Sciatic nerve (tissue), 2 donors: ENCODE results near the gene IQGAP1. TPM values are rescaled to one million over a fixed set of nuclear protein-coding genes. Genes with fewer than 3 reads are reported as not detected.

Experiments
- ATAC-seq: fragments of 200-7000 bp; cut with Tn5 transposase; one replicate; pipeline ENCODE4 v1.9.1; 2020; ENCODE audit warnings: mild to moderate bottlenecking, moderate library complexity
- DNase-seq: peaks from one replicate; pipeline ENCODE4 v3.0.0-alpha.2; 2020; ENCODE audit warnings: low spot score
- intact Hi-C: fragments of 100-400 bp; cut with DNase I; formaldehyde crosslinking; loops from one replicate; pipeline ENCODE4 v1.14.2; 2022
- total RNA-seq: library from RNA; stranded (reverse); fragmentation: NEBNext Ultra II Directional; extraction: Animal tissue kit (Norgen Biotek cat#: 25700); gene quantifications from one replicate; pipeline ENCODE4 v1.2.1, GENCODE V29; 2021
- donor health status: DM: no; HTN: no; CAD: no.
- donor health status: DM: no; HTN: no; CAD: no.

IQGAP1 gene
- total RNA-seq, 1 donor from 2014 or later = 202 TPM

DNA sequence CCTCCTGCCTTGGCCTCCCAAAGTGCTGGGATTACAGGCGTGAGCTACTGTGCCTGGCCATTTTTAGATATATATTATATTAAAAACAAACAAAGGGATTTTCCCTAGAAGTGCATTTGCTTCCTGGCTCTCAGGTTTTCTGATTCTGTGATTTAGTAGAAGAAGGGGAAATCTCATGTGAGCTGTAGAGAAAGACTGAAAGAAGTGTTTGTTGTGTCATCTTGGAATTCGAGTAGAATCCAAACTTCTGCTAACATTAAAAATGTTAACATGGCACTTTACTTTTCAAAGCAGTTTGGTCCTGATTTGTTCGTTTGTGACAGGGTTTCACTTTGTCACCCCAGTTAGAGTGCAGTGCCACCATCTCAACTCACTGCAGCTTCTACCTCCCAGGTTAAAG, 34.9 kb downstream of the IQGAP1 start:
- no peak for ATAC-seq
- DNase-seq = no peak
- intact Hi-C loops = no loop called here

DNA sequence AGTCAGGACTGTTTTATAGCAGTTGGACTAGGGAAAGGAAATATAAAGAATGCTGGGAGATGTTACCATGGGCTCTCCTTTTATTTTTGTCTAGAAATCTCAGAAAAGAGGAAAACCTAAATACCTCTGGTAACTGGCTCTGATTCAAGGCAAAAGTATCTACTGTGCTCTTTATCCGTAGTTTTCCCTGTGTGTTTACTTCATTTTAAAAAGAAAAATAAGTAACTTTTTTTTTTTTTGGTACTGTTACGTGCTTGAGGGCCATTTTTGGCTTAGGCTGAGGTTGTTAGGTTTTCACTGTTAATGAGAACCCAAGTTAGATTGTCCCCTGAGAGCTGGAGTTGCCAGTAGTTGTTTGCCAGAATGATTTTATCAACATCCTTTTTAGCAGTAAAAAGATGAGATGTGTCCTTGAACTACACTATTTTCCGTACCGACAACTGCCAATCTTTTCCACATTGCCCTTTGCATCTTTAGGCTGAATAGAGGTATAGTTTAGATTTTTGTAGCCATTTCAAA, 35.8 kb downstream of the IQGAP1 start:
- intact Hi-C loops = no loop called here
- ATAC-seq = peak; percentile 40
- no peak for DNase-seq

DNA sequence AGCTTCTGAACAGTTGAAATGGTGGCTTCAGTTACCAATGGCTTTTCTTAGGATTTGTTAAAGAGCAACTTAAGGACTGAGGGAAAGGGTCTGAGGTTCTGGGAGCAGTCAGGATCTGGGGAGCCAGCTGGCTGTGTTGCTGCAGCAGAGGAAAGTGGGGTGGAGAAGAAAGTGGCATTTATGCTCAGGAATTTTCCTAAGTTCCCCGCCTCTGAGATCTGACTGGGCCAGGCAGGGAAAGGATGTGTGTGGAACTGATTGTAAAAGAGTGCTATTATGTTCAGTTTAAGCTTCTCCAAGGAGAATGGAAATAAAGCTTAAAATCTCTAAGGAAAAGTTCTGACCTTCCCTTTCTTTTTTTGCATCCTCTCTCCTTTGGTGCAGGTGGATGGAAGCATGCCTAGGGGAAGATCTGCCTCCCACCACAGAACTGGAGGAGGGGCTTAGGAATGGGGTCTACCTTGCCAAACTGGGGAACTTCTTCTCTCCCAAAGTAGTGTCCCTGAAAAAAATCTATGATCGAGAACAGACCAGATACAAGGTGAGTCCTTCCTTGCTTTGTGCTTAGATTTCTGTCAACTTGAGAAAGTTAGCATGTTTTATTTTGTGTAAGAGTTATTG, 37.8 kb downstream of the IQGAP1 start:
- intact Hi-C loops = no loop called here
- DNase-seq (no peak), ATAC-seq (peak; percentile 60)

DNA sequence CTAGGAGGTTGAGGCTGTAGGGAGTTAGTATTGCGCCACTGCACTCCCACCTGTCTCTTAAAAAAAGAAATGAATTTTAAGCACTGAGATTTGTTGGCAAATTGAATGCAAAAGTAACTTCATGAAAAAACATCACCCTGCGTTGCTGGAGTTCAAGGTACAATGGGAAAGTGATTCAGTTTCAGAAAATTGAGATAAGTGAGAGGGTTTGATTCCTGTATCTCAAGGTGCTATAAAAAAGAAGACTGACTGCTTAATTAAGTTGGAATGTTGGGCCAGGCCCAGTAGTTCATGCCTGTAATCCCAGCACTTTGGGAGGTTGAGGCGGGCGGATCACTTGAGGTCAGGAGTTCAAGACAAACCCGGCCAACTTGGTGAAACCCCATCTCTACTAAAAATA, 39.1 kb downstream of the IQGAP1 start:
- intact Hi-C loops = no loop called here
- DNase-seq (no peak), ATAC-seq (no peak)

DNA sequence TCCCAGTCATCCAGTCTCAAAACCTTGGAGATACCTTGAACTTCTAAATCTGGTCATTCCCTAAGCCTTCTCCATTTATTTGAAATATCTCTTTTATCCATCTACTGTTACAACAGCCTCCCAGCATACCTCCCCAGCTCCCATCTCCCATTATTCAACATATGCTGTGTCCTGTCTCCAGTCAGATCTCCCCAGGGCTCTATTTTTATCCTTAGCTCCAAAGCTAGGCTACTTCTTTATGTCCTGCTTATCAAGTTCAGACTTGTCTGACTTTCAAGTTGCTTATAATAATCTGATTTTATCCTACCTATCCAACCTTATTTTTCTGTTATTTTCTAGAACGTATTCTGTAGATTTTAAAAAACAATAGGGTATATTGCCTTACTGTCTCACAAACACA, 44.2 kb downstream of the IQGAP1 start:
- intact Hi-C loops = no loop called here
- no peak for DNase-seq
- no peak for ATAC-seq

DNA sequence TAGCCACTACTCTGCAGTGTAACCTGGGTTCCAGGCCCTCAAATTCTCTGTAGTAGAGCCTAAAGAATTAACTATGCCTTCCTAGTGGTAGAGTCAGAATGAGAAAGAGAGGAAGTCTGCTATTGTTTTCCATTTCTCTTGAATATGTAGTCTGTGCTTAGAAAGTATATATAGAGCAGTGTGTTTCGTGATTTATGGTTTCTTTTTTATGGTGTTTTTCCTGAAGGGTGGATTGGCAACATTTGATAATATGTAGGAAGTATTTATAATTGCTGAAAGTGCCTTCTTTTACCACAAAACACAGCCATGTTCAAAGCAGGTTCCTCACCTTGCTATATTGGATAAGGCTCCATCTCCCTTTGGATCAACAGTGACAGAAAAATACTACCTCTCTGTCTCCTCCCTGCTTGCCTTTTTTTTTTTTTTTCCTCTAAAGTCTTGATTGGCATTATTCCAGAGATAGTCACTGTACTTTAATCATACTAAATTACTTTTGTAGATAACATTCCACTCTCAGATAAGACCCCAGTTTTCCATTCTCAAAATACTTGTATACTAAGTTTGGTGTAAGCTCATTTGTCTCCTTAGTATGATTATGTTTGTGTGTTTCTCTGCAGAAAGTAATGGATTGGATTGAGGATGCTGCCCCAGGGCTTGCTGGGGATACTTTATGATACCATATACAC, 47.8 kb downstream of the IQGAP1 start:
- DNase-seq (no peak), ATAC-seq (no peak)
- intact Hi-C loops = loop anchor here (2.0 kb wide), 1 partner anchor 73 kb away; no protein-coding TSS in a partner anchor

DNA sequence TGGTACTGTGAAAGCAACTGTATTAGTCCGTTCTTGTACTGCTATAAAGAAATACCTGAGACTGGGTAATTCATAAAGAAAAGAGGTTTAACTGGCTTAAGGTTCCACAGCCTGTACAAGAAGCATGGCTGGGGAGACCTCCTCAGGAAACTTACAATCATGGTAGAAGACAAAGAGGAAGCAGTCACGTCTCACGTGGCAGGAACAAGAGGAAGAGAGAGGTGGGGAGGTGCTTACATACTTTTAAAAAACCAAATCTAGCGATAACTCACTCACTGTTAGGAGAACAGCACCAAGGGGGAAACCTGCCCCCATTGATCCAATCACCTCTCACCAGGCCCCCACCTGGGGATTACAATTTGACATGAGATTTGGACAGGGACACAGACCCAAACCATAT, 48.9 kb downstream of the IQGAP1 start:
- DNase-seq (no peak), ATAC-seq (no peak)
- intact Hi-C loops = loop anchor here (2.0 kb wide), 1 partner anchor 74 kb away; no protein-coding TSS in a partner anchor

DNA sequence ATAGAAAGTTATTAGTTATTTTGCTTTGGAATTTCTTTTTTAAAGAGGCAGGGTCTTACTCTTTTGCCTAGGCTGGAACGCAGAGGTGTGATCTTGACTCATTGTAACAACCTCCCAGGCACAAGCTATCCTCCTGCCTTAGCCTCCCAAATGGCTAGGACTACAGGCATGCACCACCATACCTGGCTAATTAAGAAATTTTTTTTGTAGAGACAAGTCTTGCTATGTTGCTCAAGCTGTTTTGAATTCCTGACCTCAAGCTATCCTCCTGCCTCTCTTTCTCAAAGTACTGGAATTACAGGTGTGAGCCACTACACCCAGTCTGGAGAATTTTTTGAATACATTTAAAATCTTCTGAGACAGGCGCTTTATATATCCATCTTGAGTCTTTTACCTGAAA, 49.5 kb downstream of the IQGAP1 start:
- ATAC-seq = no peak
- intact Hi-C loops = loop anchor here (2.0 kb wide), 1 partner anchor 75 kb away; no protein-coding TSS in a partner anchor

DNA sequence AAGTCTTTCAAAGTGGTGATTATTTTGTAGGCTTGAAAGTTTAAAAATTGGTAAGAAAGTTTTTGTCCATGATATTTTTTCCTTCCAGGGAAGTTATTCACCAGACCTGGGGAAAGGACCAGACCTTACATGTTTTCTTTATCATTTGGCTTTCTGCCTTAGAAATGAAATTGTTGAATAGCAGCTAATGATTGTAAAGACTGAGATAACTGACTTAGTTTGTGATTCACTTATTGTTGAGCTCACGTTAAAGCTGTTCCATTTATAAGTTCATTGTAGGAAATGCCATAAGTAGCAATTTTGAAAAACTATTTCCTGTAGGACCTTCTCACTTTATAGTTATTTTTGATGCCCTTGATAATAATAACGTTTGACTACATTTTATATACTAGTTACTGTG, 51.9 kb downstream of the IQGAP1 start:
- intact Hi-C loops = no loop called here
- ATAC-seq (no peak), DNase-seq (no peak)

More for the DNA sequence above, 49.5 kb downstream of the IQGAP1 start:
- no peak for DNase-seq

DNA sequence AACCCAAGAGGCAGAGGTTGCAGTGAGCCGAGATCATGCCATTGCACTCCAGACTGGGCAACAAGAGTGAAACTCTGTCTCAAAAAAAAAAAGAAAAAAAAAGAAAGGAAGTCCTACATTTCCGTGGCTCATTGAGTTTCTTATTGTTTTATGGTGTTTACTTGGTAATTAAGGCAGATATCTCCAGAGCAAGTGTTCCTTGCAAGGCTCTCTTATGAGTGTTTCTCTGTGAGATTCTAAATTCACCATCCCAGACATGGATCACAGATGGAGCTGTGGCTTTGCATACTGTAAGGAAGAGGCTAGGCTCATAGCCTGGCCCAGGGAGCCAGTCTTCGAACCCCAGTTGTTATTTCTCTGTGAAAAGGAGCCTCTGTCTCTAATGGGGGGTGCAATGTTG, 53.0 kb downstream of the IQGAP1 start:
- ATAC-seq (no peak), DNase-seq (no peak)
- intact Hi-C loops = no loop called here

DNA sequence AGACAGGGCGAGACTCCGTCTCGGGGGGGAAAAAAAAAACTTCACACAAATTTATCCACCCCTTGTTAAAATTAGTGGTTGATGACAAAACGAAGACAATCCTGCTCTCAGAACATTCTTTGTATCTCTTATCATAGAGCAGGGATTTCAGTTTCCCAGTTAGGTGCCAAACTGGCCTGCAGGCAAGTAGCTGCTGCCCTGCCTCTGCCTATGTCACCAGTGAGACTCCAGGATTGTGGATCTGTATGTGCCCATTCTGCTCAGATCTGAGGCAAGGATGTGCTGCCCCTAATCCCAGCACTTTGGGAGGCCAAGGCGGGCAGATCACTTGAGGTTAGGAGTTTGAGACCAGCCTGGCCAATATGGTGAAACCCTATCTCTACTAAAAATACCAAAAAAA, 54.4 kb downstream of the IQGAP1 start:
- ATAC-seq (no peak), DNase-seq (no peak)
- intact Hi-C loops = no loop called here

DNA sequence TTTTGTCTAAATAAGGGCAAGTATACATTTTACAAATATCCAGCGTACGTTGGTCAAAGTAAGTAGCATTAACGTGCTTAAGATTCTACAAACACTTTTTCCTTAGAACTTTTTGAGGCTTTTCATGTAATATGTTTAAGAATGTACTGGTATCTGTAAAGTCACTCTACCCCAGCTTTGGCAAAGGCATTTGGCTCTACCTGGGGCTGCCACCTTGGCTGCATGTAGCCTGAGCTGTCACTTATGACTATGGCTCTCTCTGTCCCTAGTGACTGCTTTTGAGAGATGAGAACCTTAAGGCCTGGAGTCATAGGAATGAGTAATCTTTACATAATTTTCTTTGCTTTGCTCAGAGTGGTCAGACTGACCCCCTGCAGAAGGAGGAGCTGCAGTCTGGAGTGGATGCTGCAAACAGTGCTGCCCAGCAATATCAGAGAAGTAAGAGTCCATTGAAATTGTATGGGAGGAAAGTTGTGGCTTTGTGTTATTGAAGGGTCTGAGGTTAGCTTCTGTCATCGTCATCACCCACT, 61.2 kb downstream of the IQGAP1 start:
- DNase-seq = no peak
- intact Hi-C loops = no loop called here
- ATAC-seq = no peak

DNA sequence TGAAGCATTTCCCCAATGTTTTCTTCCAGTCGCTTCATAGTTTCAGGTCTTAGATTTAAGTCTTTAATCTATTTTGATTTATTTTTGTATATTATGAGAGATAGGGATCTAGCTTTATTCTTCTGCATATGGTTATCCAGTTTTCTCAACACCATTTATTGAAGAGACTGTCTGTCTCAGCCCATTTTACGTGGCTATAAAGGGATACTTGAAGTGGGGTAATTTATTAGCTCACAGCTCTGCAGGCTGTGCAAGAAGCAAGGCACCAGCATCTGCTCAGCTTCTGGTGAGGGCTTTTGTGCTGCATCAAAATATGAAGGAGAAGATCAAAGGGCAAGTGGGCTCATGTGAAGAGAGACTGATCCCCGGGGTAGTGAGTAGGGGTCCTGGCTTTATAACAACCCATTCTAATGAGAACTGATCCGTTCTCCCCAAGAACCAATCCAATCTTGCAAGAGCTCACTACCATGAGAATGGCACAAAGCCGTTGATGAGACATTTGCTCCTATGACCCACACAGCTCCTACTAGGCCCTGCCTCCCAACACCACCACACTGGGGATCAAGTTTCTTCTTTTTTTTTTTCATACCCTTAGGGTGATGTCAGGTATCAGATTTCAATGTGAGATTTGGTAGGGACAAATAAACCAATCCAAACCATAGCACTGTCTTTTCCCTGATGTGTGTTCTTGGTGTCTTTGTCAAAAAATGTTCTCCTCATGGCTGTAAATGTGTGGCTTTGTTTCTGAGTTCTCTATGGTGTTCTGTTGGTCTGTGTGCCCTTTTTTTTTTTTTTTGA, 63.2 kb downstream of the IQGAP1 start:
- intact Hi-C loops = no loop called here
- ATAC-seq (no peak), DNase-seq (no peak)

DNA sequence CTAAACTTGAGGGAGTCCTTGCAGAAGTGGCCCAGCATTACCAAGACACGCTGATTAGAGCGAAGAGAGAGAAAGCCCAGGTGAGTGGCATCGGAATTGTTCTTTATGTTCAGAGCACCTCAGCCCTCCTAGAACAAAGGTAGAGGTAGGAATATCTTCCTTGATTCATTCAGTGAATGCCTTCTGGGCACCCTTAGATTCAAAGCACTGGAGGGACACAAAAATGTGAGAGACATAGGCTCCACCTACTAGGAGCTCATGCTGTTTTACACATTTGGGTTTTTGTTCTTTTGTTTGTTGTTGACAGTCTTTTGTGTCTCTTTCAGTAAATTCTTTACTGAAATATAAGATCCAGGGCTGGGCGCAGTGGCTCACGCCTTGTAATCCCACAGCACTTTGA, 68.2 kb downstream of the IQGAP1 start:
- intact Hi-C loops = no loop called here
- no peak for ATAC-seq
- DNase-seq = no peak

DNA sequence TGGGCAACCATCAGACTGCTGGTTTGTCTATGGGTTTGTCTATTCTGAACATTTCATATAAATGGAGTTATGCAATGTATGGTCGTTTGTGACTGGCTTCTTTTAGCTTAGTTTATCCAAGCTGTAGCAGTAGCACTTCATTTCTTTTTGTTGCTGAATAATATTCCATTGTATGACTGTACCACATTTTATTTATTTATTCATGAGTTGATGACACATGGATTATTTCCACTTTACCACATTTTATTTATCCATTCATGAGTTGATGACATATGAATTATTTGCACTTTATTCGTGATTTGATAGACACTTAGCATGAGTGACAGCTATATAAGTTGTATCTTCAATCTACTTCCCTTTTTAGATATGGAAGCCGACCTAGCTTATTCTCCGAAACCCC, 70.0 kb downstream of the IQGAP1 start:
- ATAC-seq = no peak
- intact Hi-C loops = no loop called here

DNA sequence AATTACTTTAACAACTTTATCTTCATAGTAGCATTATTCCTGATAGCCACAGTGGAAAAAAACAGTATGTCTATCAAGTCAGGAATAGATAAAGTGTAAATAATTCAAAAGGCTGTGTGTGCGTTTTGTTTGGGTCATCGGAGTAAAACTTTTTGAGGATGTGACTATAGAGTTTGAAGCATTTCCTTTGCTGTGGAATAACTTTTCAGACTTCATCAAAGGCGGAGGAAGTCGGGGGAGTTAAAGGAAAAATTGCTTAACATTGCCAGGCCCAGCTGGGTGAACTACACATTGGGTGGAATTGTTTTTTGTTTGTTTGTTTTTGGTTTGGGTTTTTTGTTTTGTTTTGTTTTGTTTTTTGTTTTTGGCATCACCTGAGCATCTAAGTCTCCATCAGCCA, 71.3 kb downstream of the IQGAP1 start:
- DNase-seq = no peak
- no peak for ATAC-seq
- intact Hi-C loops = no loop called here

More for the DNA sequence above, 70.0 kb downstream of the IQGAP1 start:
- DNase-seq = no peak

DNA sequence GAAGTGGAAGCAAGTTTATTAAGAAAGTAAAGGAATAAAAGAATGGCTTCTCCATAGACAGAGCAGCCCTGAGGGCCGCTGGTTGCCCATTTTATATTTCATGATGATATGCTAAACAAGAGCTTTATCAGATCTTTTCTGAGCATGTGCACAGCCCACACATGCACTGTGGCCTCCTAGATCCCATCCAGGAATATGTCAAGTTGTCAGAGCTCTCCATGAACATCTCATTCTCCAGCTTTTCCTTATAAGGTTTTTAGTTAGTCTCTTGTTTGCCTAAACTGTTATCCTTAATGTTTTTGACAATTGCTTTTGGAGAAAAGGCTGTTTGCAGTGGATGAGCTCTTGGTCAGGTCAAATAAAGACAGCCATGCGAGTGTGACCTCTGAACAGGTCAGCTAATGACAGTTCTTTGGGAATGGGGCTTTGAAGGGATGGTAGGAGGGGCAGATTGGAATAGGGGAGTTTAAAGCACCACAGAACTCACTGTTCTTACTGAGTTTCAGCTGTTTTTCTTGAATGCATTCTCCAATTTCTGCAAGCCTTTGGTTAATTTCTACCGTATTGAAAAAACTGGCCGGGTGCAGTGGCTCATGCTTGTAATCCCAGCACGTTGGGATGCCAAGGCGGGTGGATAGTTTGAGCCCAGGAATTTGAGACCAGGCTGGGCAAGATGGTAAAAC, 72.2 kb downstream of the IQGAP1 start:
- DNase-seq = no peak

DNA sequence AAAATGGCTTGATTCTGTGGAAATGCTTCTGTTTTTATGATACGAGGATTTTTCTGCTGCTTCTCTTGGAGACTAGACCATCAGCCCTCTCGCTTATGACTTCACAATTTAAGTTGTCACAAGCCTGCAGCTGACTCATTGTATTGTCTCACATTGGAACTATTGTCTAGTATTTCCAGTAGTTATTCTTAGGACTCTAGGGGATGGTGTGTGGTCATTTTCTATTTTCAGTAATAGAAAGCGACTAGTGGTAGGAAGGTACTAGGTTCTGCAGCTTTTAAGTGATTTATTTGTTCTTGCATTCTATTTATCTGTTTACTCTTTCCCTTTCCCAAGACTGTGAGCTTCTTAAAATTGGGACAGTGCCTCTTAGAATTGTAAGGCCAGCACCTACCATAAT, 75.3 kb downstream of the IQGAP1 start:
- intact Hi-C loops = no loop called here
- peak; percentile 92 for ATAC-seq

More for the DNA sequence above, 72.2 kb downstream of the IQGAP1 start:
- ATAC-seq = no peak
- intact Hi-C loops = no loop called here

More for the DNA sequence above, 75.3 kb downstream of the IQGAP1 start:
- no peak for DNase-seq
